ENCODE results near the gene AAK1. TPM values are rescaled to one million over a fixed set of nuclear protein-coding genes. Genes with fewer than 3 reads are reported as not detected.
"Not testable (repeated sequence)": the region's sequence is repeated elsewhere in the genome, so short reads cannot be mapped to it uniquely, and the experiment has no call there.

The AAK1 gene
- total RNA-seq, 1 experiment from 2014 or later, result 20.6 TPM

DNA sequence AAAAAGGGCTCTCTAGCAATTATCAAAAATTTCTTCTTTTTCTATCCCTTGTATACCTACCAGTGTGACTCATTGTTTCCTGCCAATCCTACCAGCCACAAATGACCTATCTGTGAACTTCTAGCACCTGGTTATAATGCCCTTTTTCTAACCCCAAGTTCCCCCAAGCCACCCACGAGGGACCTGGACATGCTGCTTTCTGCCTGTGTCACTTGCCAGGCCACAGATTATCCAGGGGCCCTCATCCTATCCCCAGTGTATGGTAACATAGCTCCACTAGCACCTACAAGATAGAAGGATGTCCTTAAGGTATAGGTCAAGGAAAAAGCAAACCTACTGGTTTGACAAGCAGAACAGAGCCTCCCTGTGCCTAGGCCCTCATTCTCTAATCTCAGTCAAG lies 26.8 kb downstream of the AAK1 start:
- DNase-seq (ENCODE audit: low read depth, low spot score), result no peak
- in situ Hi-C loops (cut with HindIII; ENCODE audit: low pct_unique_long_range_greater_than_20kb, low sequenced_read_pairs), result no loop called here

DNA sequence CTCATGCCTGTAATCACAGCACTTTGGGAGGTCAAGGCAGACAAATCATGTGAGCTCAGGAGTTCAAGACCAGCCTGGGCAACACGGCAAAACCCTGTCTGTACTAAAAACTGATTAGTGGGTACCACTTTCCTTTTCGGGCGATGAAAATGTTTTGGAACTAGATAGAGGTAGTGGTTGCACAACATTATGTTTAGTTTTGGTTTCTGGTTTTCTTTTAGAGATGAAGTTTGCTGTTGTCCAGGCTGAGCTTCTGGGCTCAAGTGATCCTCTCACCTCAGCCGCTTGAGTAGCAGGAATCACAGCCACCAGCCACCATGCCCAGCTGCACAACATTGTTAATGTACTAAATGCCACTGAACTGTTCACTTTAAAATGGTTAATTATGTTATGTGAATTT lies 27.6 kb downstream of the AAK1 start:
- in situ Hi-C loops (cut with HindIII; ENCODE audit: low pct_unique_long_range_greater_than_20kb, low sequenced_read_pairs), result no loop called here
- DNase-seq (ENCODE audit: low read depth, low spot score), result no peak

DNA sequence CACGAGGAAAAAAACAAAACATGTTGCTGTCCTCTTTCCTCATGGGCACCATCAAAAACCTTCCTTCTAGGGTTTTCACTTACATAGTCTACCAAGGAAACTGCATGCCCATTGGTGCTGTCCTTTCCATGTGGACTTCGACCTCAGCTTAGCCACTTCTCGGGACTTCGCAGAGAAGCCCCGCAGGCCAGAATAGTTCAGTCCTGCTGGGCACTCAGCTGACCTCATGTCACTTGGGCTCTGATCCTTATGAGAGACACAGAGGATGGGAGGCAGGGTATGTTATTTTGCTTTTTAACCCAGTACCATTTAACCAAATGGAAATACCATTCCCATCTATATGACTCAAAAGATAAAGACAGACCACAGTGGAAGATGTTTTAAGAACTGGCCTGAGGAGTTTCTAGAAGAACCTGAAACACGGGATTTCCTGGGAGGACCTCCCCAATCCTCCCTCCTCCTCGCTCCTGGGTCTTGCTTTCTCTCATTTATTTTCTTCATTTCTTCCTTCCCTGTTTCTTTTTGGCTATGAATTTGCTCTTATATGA lies 28.4 kb downstream of the AAK1 start:
- no peak for DNase-seq (ENCODE audit: low read depth, low spot score)
- in situ Hi-C loops (cut with HindIII; ENCODE audit: low pct_unique_long_range_greater_than_20kb, low sequenced_read_pairs), result no loop called here

- in situ Hi-C loops (cut with HindIII; ENCODE audit: low pct_unique_long_range_greater_than_20kb, low sequenced_read_pairs), result no loop called here
- DNase-seq (ENCODE audit: low read depth, low spot score), result no peak
Measured at GRCh38 chr2:69612707-69613106, 30.8 kb downstream of the AAK1 start.

DNA sequence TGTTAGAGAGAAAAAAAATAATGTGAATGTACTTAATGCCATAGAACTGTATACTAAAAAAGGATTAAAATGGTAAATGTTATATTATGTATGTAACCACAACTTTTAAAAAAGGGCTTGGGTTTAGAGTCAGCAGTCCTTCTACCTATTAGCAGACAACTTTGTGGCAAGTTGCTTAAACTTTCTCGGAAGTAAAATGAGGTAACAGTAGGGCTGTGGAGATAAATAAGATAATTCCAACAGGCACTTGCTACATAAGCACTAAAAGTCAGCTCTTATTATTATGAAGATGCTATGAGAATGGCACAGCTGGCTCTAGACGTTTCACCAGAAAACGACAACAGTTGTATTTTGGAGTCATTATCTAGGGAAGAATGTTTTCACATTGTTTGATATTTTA lies 31.3 kb downstream of the AAK1 start:
- no peak for DNase-seq (ENCODE audit: low read depth, low spot score)
- in situ Hi-C loops (cut with HindIII; ENCODE audit: low pct_unique_long_range_greater_than_20kb, low sequenced_read_pairs), result no loop called here

GRCh38 chr2:69608109-69608508 lies 35.4 kb downstream of the AAK1 start:
- in situ Hi-C loops (cut with HindIII; ENCODE audit: low pct_unique_long_range_greater_than_20kb, low sequenced_read_pairs), result no loop called here
- no peak for DNase-seq (ENCODE audit: low read depth, low spot score)

- DNase-seq (ENCODE audit: low read depth, low spot score); in situ Hi-C loops (cut with HindIII; ENCODE audit: low pct_unique_long_range_greater_than_20kb, low sequenced_read_pairs): not testable (repeated sequence)
Measured at GRCh38 chr2:69606771-69607170, 36.8 kb downstream of the AAK1 start.

- DNase-seq (ENCODE audit: low read depth, low spot score), result no peak
- in situ Hi-C loops (cut with HindIII; ENCODE audit: low pct_unique_long_range_greater_than_20kb, low sequenced_read_pairs), result no loop called here
Measured at GRCh38 chr2:69605284-69605683, 38.3 kb downstream of the AAK1 start.

- DNase-seq (ENCODE audit: low read depth, low spot score), result no peak
- in situ Hi-C loops (cut with HindIII; ENCODE audit: low pct_unique_long_range_greater_than_20kb, low sequenced_read_pairs), result no loop called here
Measured at GRCh38 chr2:69604836-69605235, 38.7 kb downstream of the AAK1 start.

DNA sequence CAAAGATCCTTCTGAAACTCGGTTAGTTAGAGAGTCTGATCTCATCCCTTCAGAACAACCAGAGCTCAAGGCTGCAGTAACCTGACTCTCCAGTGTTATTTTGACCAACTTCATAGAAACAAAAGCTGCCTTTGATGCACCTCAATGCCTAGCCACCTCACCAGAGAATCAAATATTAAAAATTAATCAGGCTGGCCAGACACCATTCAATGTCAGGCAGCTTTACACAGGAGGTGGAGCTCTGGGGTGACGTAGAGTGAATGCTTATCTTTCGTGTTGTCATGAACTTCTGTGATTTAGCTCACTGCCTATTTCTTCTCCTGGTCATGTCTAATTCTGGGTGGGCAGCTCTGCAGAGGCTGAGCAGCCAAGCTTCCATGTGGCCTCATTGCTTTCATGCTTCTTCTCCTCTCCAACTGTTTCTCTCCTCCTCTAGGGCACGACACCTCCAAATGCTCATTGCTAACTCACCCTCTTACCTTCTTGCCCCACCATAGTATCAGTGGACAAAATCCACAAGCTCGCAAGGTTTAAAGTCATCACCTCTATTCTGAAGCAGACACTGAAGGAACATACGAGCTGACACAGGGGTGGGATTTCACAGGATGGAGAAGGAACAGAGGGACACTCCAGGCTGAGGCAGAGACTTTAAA lies 39.4 kb downstream of the AAK1 start:
- DNase-seq (ENCODE audit: low read depth, low spot score), result no peak

GRCh38 chr2:69603146-69603743 lies 40.3 kb downstream of the AAK1 start:
- in situ Hi-C loops (cut with HindIII; ENCODE audit: low pct_unique_long_range_greater_than_20kb, low sequenced_read_pairs), result no loop called here
- DNase-seq (ENCODE audit: low read depth, low spot score), result peak; percentile 37

More for the DNA sequence above, 39.4 kb downstream of the AAK1 start:
- in situ Hi-C loops (cut with HindIII; ENCODE audit: low pct_unique_long_range_greater_than_20kb, low sequenced_read_pairs), result no loop called here

GRCh38 chr2:69601179-69601612 lies 42.3 kb downstream of the AAK1 start:
- in situ Hi-C loops (cut with HindIII; ENCODE audit: low pct_unique_long_range_greater_than_20kb, low sequenced_read_pairs), result no loop called here

DNA sequence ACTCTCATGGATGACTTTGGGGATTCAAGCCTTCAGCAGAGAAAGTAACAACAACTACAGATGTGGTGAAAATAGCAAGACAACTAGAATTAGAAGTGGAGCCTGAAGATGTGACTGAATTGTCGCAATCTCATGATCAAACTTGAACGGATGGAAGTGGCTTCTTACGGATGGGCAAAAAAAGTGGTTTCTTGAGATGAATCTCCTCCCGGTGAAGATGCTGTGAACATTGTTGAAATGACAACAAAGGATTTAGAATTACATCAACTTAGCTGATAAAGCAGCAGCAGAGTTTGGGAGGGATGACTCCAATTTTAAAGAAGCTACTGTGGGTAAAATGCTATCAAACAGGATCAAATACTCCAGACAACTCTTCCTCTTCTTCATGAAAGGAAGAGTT lies 43.1 kb downstream of the AAK1 start:
- in situ Hi-C loops (cut with HindIII; ENCODE audit: low pct_unique_long_range_greater_than_20kb, low sequenced_read_pairs), result no loop called here
- DNase-seq (ENCODE audit: low read depth, low spot score), result no peak

More at GRCh38 chr2:69601179-69601612, 42.3 kb downstream of the AAK1 start:
- no peak for DNase-seq (ENCODE audit: low read depth, low spot score)

DNA sequence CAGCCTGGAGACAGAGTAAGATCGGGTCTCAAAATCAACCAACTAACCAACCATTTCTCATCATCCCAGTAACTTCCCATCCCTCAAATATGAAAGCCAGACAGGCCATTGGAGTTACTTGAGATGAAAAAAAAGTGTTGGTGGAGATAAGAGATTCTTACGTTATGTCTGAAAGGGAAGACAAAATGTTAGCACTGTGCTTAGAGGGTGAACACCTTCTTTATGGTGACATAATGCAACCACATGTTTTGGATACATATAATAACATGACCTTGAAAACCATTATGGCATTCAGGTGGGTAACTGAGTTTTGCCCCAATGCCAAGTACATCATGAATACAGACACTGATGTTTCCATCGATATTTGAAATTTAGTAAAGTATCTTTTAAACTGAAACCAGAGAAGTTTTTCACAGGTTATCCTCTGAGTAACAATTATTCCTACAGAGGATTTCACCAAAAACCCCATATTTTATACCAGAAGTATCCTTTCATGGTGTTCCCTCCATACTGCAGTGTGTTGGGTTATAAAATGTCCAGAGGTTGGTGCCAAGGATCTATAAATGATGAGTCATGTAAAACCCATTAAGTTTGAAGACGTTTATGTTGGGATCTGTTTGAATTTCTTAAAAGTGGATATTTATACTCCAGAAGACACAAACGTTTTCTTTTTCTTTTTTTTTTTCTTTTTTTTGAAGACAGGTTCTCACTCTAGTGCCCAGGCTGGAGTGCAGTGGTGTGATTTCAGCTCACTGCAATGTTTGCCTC lies 45.5 kb downstream of the AAK1 start:
- no peak for DNase-seq (ENCODE audit: low read depth, low spot score)
- in situ Hi-C loops (cut with HindIII; ENCODE audit: low pct_unique_long_range_greater_than_20kb, low sequenced_read_pairs), result no loop called here

- in situ Hi-C loops (cut with HindIII; ENCODE audit: low pct_unique_long_range_greater_than_20kb, low sequenced_read_pairs), result no loop called here
- no peak for DNase-seq (ENCODE audit: low read depth, low spot score)
Measured at GRCh38 chr2:69597105-69597504, 46.4 kb downstream of the AAK1 start.

GRCh38 chr2:69594341-69594740 lies 49.2 kb downstream of the AAK1 start:
- in situ Hi-C loops (cut with HindIII; ENCODE audit: low pct_unique_long_range_greater_than_20kb, low sequenced_read_pairs), result no loop called here
- DNase-seq (ENCODE audit: low read depth, low spot score), result no peak

- no peak for DNase-seq (ENCODE audit: low read depth, low spot score)
- in situ Hi-C loops (cut with HindIII; ENCODE audit: low pct_unique_long_range_greater_than_20kb, low sequenced_read_pairs), result no loop called here
Measured at GRCh38 chr2:69592511-69592910, 51.0 kb downstream of the AAK1 start.

GRCh38 chr2:69589973-69590652 lies 53.4 kb downstream of the AAK1 start:
- no peak for DNase-seq (ENCODE audit: low read depth, low spot score)
- in situ Hi-C loops (cut with HindIII; ENCODE audit: low pct_unique_long_range_greater_than_20kb, low sequenced_read_pairs), result no loop called here
